ENCODE results near the gene TFAM.

TFAM gene

DNA sequence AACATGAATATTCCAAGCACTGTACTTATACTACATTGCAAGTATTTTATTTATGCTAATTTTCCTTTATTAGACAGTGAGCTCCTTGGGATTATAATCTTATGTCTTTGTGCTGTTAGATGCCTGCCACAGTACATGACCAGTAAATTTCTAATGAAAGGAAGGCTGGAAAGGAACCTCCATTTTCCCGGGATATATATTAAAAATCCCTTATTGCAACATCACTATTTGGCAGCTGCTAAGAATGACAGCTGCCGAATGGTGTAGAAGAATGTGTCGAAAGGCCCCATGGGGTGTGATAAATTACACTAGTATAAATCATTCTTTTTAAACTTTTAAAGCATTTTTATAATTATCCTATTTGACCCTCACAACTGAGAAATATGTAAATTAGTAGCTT is 59.1 kb downstream of the TFAM start:
- Histone ChIP-seq H3K4me3 (ENCODE audit: insufficient read depth, low read depth, low read length, poor library complexity, severe bottlenecking) (no peak overlapping the region), H3K4me1 (ENCODE audit: control insufficient read depth, insufficient read depth, low read length, poor library complexity, severe bottlenecking) (no peaks in the 10 kb centered on the region), H3K9me3 (ENCODE audit: control insufficient read depth, low read length) (no peaks in the 10 kb centered on the region), H3K27ac (ENCODE audit: insufficient read depth, low read length, poor library complexity, severe bottlenecking) (no peak overlapping the region), H3K36me3 (ENCODE audit: control insufficient read depth, insufficient read depth, low read length) (no peaks in the 10 kb centered on the region), H3K27me3 (replicated peaks; ENCODE audit: control insufficient read depth, insufficient read depth, low read length, poor library complexity, severe bottlenecking) (no peaks in the 10 kb centered on the region)
- DNase-seq, result no peak

DNA sequence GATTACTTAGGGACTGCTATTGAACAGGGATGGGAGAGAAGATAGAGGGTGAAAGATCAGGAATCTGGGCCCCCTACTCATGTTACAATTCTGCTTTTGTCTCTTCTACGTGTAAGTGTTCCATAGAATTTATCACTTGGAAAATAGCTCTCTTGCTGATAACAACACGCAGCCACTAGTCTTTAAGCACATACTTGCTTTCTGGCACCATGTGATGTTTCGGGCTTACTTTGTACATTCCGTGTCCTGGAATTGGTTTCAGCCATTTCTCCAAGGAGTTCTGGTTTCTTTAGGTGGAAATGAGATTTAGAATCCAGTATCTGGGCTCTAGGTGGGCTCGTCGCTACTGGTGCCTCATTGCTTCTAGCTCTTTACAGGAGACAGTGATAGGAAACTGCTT is 59.7 kb downstream of the TFAM start:
- no peak for DNase-seq
- no peaks in the 10 kb centered on the region for H3K36me3 ChIP-seq (ENCODE audit: control insufficient read depth, insufficient read depth, low read length)
- no peaks in the 10 kb centered on the region for H3K9me3 ChIP-seq (ENCODE audit: control insufficient read depth, low read length)
- H3K4me1 ChIP-seq (ENCODE audit: control insufficient read depth, insufficient read depth, low read length, poor library complexity, severe bottlenecking), result no peaks in the 10 kb centered on the region
- no peaks in the 10 kb centered on the region for H3K27me3 ChIP-seq (replicated peaks; ENCODE audit: control insufficient read depth, insufficient read depth, low read length, poor library complexity, severe bottlenecking)
- H3K27ac ChIP-seq (ENCODE audit: insufficient read depth, low read length, poor library complexity, severe bottlenecking), result no peak overlapping the region
- no peak overlapping the region for H3K4me3 ChIP-seq (ENCODE audit: insufficient read depth, low read depth, low read length, poor library complexity, severe bottlenecking)

DNA sequence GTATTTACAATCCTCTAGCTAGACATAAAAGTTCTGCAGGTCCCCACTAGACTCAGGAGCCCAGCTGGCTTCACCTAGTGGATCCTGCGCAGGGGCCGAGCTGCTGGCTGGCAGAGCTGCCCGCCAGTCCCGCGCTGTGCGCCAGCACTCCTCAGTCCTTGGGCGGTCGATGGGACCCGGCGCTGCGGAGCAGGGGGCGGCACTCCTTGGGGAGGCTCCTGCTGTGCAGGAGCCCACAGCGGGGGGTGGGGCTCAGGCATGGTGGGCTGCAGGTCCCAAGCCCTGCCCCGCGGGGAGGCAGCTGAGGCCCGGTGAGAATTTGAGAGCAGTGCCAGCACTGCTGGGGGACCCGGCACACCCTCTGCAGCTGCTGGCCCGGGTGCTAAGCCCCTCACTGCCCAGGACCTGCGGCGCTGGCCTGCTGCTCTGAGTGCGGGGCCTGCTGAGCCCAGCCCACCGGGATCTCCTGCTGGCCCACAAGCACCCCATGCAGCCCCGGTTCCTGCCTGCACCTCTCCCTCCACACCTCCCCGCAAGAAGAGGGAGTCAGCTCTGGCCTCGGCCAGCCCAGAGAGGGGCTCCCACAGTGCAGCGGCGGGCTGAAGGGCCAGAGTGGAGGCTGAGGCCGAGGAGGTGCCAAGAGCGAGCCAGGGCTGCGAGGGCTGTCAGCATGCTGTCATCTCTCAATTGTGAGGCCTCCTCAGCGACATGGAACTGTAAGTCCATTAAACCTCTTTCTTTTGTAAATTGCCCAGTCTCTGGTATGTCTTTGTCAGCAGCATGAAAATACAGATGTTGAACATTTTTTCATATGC is 63.1 kb downstream of the TFAM start:
- no peaks in the 10 kb centered on the region for H3K4me1 ChIP-seq (ENCODE audit: control insufficient read depth, insufficient read depth, low read length, poor library complexity, severe bottlenecking)
- peaks cover 4% of the 10 kb centered on the region for H3K27me3 ChIP-seq (replicated peaks; ENCODE audit: control insufficient read depth, insufficient read depth, low read length, poor library complexity, severe bottlenecking)
- no peak overlapping the region for H3K4me3 ChIP-seq (ENCODE audit: insufficient read depth, low read depth, low read length, poor library complexity, severe bottlenecking)
- H3K9me3 ChIP-seq (ENCODE audit: control insufficient read depth, low read length), result no peaks in the 10 kb centered on the region
- no peaks in the 10 kb centered on the region for H3K36me3 ChIP-seq (ENCODE audit: control insufficient read depth, insufficient read depth, low read length)
- no peak overlapping the region for H3K27ac ChIP-seq (ENCODE audit: insufficient read depth, low read length, poor library complexity, severe bottlenecking)
- no peak for DNase-seq
